HG03442 (cell line): ENCODE results near the gene NOP9.

ENCODE experiments used
- ATAC-seq: cut with Tn5 transposase; IDR thresholded peaks from one replicate; pipeline ENCODE4 v1.9.1; 2021; ENCODE audit warnings: mild to moderate bottlenecking, moderate library complexity; ENCODE audit not compliant: unreplicated experiment

Gene NOP9

GRCh38 chr14:24262821-24263733 is 36.6 kb upstream of the NOP9 start, which contains the start of gene TGM1:
TSS of gene TGM1 (minus strand) at chr14:24263177. CDS start at chr14:24262352, 825 bp downstream.
- ATAC-seq = no peak

GRCh38 chr14:24263848-24264247 is 35.8 kb upstream of the NOP9 start:
- no peak for ATAC-seq

GRCh38 chr14:24264298-24264697 is 35.4 kb upstream of the NOP9 start:
- no peak for ATAC-seq

GRCh38 chr14:24266344-24267244 is 33.1 kb upstream of the NOP9 start:
- ATAC-seq = no peak

- ATAC-seq = no peak
Measured at GRCh38 chr14:24267516-24267915, 32.1 kb upstream of the NOP9 start.

GRCh38 chr14:24268225-24268624 is 31.4 kb upstream of the NOP9 start:
- no peak for ATAC-seq

GRCh38 chr14:24269368-24269767 is 30.3 kb upstream of the NOP9 start:
- no peak for ATAC-seq

- no peak for ATAC-seq
Measured at GRCh38 chr14:24269910-24270536, 29.6 kb upstream of the NOP9 start.

GRCh38 chr14:24270537-24271133 is 29.0 kb upstream of the NOP9 start:
- no peak for ATAC-seq

GRCh38 chr14:24271134-24271833 is 28.4 kb upstream of the NOP9 start, which contains the start of gene RABGGTA:
TSS of gene RABGGTA (minus strand) at chr14:24271597. CDS start at chr14:24271115, 482 bp downstream.
- peak; percentile 84 for ATAC-seq

GRCh38 chr14:24271834-24272263 is 27.8 kb upstream of the NOP9 start:
- no peak for ATAC-seq

- no peak for ATAC-seq
Measured at GRCh38 chr14:24272467-24272866, 27.2 kb upstream of the NOP9 start.

- ATAC-seq = no peak
Measured at GRCh38 chr14:24273422-24273998, 26.1 kb upstream of the NOP9 start.

- peak; percentile 39 for ATAC-seq
Measured at GRCh38 chr14:24274101-24274543, 25.5 kb upstream of the NOP9 start.

GRCh38 chr14:24277071-24277470 is 22.6 kb upstream of the NOP9 start:
- ATAC-seq = no peak

GRCh38 chr14:24277606-24278321 is 21.9 kb upstream of the NOP9 start:
- ATAC-seq = no peak

GRCh38 chr14:24278424-24278823 is 21.2 kb upstream of the NOP9 start:
- no peak for ATAC-seq

GRCh38 chr14:24279301-24280186 is 20.1 kb upstream of the NOP9 start:
- ATAC-seq = peak; percentile 77
